MCF 10A (cell line): ENCODE measurements around the gene LSG1. TPM values are rescaled to one million over a fixed set of nuclear protein-coding genes. Genes with fewer than 3 reads are reported as not detected.
A peak's percentile ranks its signal among the peaks of the same experiment; 100 is the strongest.

Experiments
- BruUV-seq: library from RNA; stranded (reverse); fragments of 400-500 nt; replicated peaks from 2 replicates; lab custom pipeline; 2021; lab: Mats Ljungman, UMichigan
- CTCF ChIA-PET: fragments of 300-600 bp; sonication (Branson Sonifier 250); formaldehyde crosslinking; extraction: SDS; loops from one replicate; lab custom pipeline; 2021; ENCODE audit warnings: antibody characterized with exemption, inconsistent platforms; lab: Yijun Ruan, JAX
- POLR2A ChIA-PET: fragments of 300-600, 350-650 bp; sonication (Branson Sonifier 250); formaldehyde crosslinking; extraction: SDS; loops from one replicate; lab custom pipeline; 2020; ENCODE audit warnings: antibody characterized with exemption, inconsistent platforms; lab: Yijun Ruan, JAX
- DNase-seq: peaks from one replicate; pipeline ENCODE4 v3.0.0-alpha.2; 2018; ENCODE audit not compliant: unreplicated experiment
- H3K27ac Mint-ChIP-seq: one replicate; pipeline ENCODE4 v1.8.0; 2022; ENCODE audit warnings: mild to moderate bottlenecking, low read depth, mixed read lengths; ENCODE audit not compliant: unreplicated experiment
- H3K27me3 Mint-ChIP-seq: one replicate; pipeline ENCODE4 v1.8.0; 2022; ENCODE audit warnings: mixed read lengths; ENCODE audit not compliant: insufficient read depth, unreplicated experiment
- H3K36me3 Mint-ChIP-seq: one replicate; pipeline ENCODE4 v1.8.0; 2022; ENCODE audit warnings: mild to moderate bottlenecking, moderate library complexity, mixed read lengths; ENCODE audit not compliant: insufficient read depth, unreplicated experiment
- H3K4me1 Mint-ChIP-seq: one replicate; pipeline ENCODE4 v1.8.0; 2022; ENCODE audit warnings: mixed read lengths; ENCODE audit not compliant: insufficient read depth, unreplicated experiment
- H3K4me3 Mint-ChIP-seq: one replicate; pipeline ENCODE4 v1.8.0; 2022; ENCODE audit warnings: mild to moderate bottlenecking, moderate library complexity, mixed read lengths; ENCODE audit not compliant: unreplicated experiment
- H3K9me3 Mint-ChIP-seq: one replicate; pipeline ENCODE4 v1.8.0; 2022; ENCODE audit warnings: mixed read lengths; ENCODE audit not compliant: unreplicated experiment
- CTCF ChIP-seq: fragments of 200-600 bp; IDR thresholded peaks from one replicate; pipeline ENCODE4 v1.8.0; 2022; ENCODE audit warnings: antibody characterized with exemption, mild to moderate bottlenecking; ENCODE audit not compliant: unreplicated experiment
- intact Hi-C: fragments of 100-400 bp; cut with micrococcal nuclease; formaldehyde crosslinking; loops from 2 replicates; pipeline ENCODE4 v1.14.1; 2022
- total RNA-seq: library from RNA; stranded (reverse); gene quantifications from 2 replicates; pipeline ENCODE4 v1.2.3, GENCODE V29; 2022

LSG1 gene
- total RNA-seq, 1 experiment from 2014 or later, result 35.1 TPM

GRCh38 chr3:194676471-194676870 lies 4.5 kb upstream of the LSG1 start:
- DNase-seq, result no peak
- intact Hi-C loops, result no loop called here
- Mint-ChIP-seq H3K9me3 (no peaks in the 10 kb centered on the region), H3K4me1 (peaks cover 17% of the 10 kb centered on the region), H3K36me3 (no peaks in the 10 kb centered on the region), H3K27me3 (no peaks in the 10 kb centered on the region), H3K27ac (no peak overlapping the region), H3K4me3 (no peak overlapping the region)
- BruUV-seq, result no TSS peak
- POLR2A ChIA-PET, result interaction anchor here (0.8 kb wide), 1 partner anchor 194 kb away, joined by 3 read pairs; no protein-coding TSS in a partner anchor
- TF ChIP-seq CTCF, result no peak
- CTCF ChIA-PET, result interaction anchor here (0.6 to 0.7 kb wide), 2 partner anchors 584 to 672 kb away, joined by 3 read pairs; no protein-coding TSS in a partner anchor

GRCh38 chr3:194675680-194676079 lies 3.7 kb upstream of the LSG1 start:
- H3K4me1 Mint-ChIP-seq, result peaks cover 22% of the 10 kb centered on the region
- H3K36me3 Mint-ChIP-seq, result no peaks in the 10 kb centered on the region
- H3K4me3 Mint-ChIP-seq, result peak overlapping the region; percentile 29
- no TSS peak for BruUV-seq
- DNase-seq, result peak; percentile 37
- TF ChIP-seq CTCF, result no peak
- CTCF ChIA-PET, result interaction anchor here (0.6 to 6.0 kb wide), 7 partner anchors 10 to 595 kb away, joined by 3 to 66 read pairs (median 3); partner anchors contain the start of gene XXYLT1
- no peak overlapping the region for H3K27ac Mint-ChIP-seq
- no peaks in the 10 kb centered on the region for H3K9me3 Mint-ChIP-seq
- intact Hi-C loops, result no loop called here
- POLR2A ChIA-PET, result interaction anchor here (0.8 to 4.8 kb wide), 7 partner anchors 10 to 595 kb away, joined by 3 to 37 read pairs (median 3); partner anchors contain the start of genes FAM43A and XXYLT1
- no peaks in the 10 kb centered on the region for H3K27me3 Mint-ChIP-seq

- no TSS peak for BruUV-seq
- Mint-ChIP-seq H3K36me3 (peaks cover under 1% of the 10 kb centered on the region), H3K9me3 (no peaks in the 10 kb centered on the region), H3K4me1 (peaks cover 22% of the 10 kb centered on the region), H3K27me3 (no peaks in the 10 kb centered on the region), H3K27ac (no peak overlapping the region), H3K4me3 (peak overlapping the region; percentile 29)
- CTCF ChIA-PET, result interaction anchor here (0.6 to 6.0 kb wide), 12 partner anchors 11 to 1915 kb away, joined by 3 to 66 read pairs (median 3); partner anchors contain the start of gene XXYLT1
- no peak for TF ChIP-seq CTCF
- peak; percentile 52 for DNase-seq
- POLR2A ChIA-PET, result interaction anchor here (0.8 to 4.8 kb wide), 7 partner anchors 10 to 596 kb away, joined by 3 to 37 read pairs (median 3); partner anchors contain the start of genes FAM43A and XXYLT1
- intact Hi-C loops, result no loop called here
These were observed 3.2 kb upstream of the LSG1 start for GRCh38 chr3:194675081-194675640.

GRCh38 chr3:194673761-194674160 lies 1.8 kb upstream of the LSG1 start:
- no peak for DNase-seq
- no TSS peak for BruUV-seq
- intact Hi-C loops, result no loop called here
- ChIA-PET POLR2A (interaction anchor here (0.8 to 4.8 kb wide), 10 partner anchors 9 to 869 kb away, joined by 3 to 64 read pairs (median 12); partner anchors contain the start of genes ACAP2, FAM43A, PPP1R2 and XXYLT1), CTCF (interaction anchor here (1.1 to 6.0 kb wide), 6 partner anchors 9 to 597 kb away, joined by 3 to 66 read pairs (median 18); partner anchors contain the start of gene XXYLT1)
- Mint-ChIP-seq H3K27me3 (no peaks in the 10 kb centered on the region), H3K36me3 (peaks cover 10% of the 10 kb centered on the region), H3K27ac (no peak overlapping the region), H3K9me3 (no peaks in the 10 kb centered on the region), H3K4me1 (peaks cover 22% of the 10 kb centered on the region), H3K4me3 (no peak overlapping the region)
- no peak for TF ChIP-seq CTCF
